PC-9 (cell line): Measurements from ENCODE around the gene ANO4.

Experiments used
- EZH2 ChIP-seq: fragments of 200-600 bp; sonication (generic); IDR thresholded peaks from 2 replicates; pipeline ENCODE4 v1.8.0; 2017; ENCODE audit warnings: antibody characterized with exemption, low read depth
- TF ChIP-seq, protein P1 (sequence below): fragments of 200-600 bp; sonication (generic); conservative IDR thresholded peaks from 2 replicates; pipeline ENCODE4 v1.6.1; 2017; ENCODE audit warnings: mixed run types, antibody characterized with exemption, mild to moderate bottlenecking, moderate library complexity

- TF ChIP-seq, protein P1, sequence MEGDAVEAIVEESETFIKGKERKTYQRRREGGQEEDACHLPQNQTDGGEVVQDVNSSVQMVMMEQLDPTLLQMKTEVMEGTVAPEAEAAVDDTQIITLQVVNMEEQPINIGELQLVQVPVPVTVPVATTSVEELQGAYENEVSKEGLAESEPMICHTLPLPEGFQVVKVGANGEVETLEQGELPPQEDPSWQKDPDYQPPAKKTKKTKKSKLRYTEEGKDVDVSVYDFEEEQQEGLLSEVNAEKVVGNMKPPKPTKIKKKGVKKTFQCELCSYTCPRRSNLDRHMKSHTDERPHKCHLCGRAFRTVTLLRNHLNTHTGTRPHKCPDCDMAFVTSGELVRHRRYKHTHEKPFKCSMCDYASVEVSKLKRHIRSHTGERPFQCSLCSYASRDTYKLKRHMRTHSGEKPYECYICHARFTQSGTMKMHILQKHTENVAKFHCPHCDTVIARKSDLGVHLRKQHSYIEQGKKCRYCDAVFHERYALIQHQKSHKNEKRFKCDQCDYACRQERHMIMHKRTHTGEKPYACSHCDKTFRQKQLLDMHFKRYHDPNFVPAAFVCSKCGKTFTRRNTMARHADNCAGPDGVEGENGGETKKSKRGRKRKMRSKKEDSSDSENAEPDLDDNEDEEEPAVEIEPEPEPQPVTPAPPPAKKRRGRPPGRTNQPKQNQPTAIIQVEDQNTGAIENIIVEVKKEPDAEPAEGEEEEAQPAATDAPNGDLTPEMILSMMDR, result peak; percentile 53; the same call in 1 of the 2 replicates
- no peak for TF ChIP-seq EZH2
Observed at GRCh38 chr12:100877776-100878175, 83.2 kb downstream of the ANO4 start.
